ENCODE results near the gene DMRTC2.

DNA sequence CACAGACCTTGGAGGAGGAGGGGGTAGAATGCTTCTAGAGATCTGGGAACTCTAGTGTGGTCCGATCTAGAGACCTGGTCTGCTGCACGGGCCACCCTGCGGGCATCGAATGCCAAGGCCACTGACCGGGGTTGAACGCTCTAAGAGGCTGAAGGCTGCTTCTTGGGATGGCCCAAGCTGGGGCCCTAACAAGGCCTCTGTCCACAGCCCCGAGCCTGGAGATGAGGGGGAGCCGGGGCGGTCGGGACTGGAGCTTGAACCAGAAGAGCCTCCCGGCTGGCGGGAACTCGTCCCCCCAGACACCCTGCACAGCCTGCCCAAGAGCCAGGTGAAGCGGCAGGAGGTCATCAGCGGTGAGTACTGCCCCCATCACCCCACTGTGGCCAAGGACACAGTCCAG lies 53.4 kb downstream of the DMRTC2 start:
- TF ChIP-seq, protein P1, sequence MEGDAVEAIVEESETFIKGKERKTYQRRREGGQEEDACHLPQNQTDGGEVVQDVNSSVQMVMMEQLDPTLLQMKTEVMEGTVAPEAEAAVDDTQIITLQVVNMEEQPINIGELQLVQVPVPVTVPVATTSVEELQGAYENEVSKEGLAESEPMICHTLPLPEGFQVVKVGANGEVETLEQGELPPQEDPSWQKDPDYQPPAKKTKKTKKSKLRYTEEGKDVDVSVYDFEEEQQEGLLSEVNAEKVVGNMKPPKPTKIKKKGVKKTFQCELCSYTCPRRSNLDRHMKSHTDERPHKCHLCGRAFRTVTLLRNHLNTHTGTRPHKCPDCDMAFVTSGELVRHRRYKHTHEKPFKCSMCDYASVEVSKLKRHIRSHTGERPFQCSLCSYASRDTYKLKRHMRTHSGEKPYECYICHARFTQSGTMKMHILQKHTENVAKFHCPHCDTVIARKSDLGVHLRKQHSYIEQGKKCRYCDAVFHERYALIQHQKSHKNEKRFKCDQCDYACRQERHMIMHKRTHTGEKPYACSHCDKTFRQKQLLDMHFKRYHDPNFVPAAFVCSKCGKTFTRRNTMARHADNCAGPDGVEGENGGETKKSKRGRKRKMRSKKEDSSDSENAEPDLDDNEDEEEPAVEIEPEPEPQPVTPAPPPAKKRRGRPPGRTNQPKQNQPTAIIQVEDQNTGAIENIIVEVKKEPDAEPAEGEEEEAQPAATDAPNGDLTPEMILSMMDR (IDR thresholded peaks at IDR 0.05): no peak
- no peak for TF ChIP-seq ZFX (IDR thresholded peaks at IDR 0.05; ENCODE audit: borderline replicate concordance)

All from 22Rv1 (cell line).